HTR-8/SVneo (cell line): ENCODE data around the gene PSD2.

ENCODE experiments used
- DNase-seq: peaks from one replicate; pipeline ENCODE4 v3.0.0; 2011; ENCODE audit warnings: low spot score, mixed read lengths; ENCODE audit not compliant: insufficient read length
- FAIRE-seq: peaks from 2 replicates; lab custom pipeline; 2011; peaks lifted over from hg19 to GRCh38; lab: Jason Lieb, UNC

The PSD2 gene

DNA sequence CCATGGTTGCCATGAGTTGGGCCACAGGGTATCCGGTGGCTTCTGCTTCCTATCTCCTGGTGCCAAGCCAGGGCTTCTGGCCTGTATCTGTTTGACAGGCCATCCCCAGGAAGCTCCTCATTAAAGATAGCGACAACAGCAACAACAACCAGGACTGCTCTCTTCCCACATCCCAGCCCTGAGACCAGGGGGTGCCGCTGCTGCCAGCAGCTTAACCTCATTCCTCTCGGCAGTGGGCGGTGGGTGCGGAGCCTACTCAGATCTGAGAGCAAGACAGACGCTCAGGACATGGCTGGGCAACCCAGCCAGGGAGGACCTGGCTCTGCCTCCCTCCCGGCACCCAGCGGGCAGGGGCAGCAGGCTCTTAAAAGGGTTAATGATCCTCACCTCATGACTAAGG is 98.3 kb downstream of the PSD2 start:
- FAIRE-seq, result no peak

More for the DNA sequence above, 98.3 kb downstream of the PSD2 start:
- no peak for DNase-seq
